Lower lobe of right lung (tissue), 2 donors: ENCODE measurements around the gene ATP6V1C2. TPM values are rescaled to one million over a fixed set of nuclear protein-coding genes. Genes with fewer than 3 reads are reported as not detected.
A peak's percentile ranks its signal among the peaks of the same experiment; 100 is the strongest.

Experiments used
- ATAC-seq, 2 donors: fragments of 200-7000 bp; cut with Tn5 transposase; one replicate each; pipeline ENCODE4 v1.9.1; 2020 to 2022; ENCODE audit warnings: mild to moderate bottlenecking in 2 of 2, moderate library complexity in 2 of 2
- DNase-seq: peaks from one replicate; pipeline ENCODE4 v3.0.0-alpha.2; 2020
- H3K27ac ChIP-seq: fragments of 200-600 bp; one replicate; pipeline ENCODE4 v1.8.0; 2022
- H3K27me3 ChIP-seq: fragments of 200-600 bp; one replicate; pipeline ENCODE4 v1.8.0; 2022; ENCODE audit warnings: low read depth
- H3K36me3 ChIP-seq: fragments of 200-600 bp; one replicate; pipeline ENCODE4 v1.8.0; 2022; ENCODE audit warnings: mild to moderate bottlenecking
- H3K4me1 ChIP-seq: fragments of 200-600 bp; one replicate; pipeline ENCODE4 v1.8.0; 2022
- H3K4me3 ChIP-seq: fragments of 200-600 bp; one replicate; pipeline ENCODE4 v1.8.0; 2022; ENCODE audit warnings: mild to moderate bottlenecking
- H3K9me3 ChIP-seq: fragments of 200-600 bp; one replicate; pipeline ENCODE4 v1.8.0; 2022
- CTCF ChIP-seq: fragments of 200-600 bp; IDR thresholded peaks from one replicate; pipeline ENCODE4 v1.8.0; 2022; ENCODE audit warnings: antibody characterized with exemption, mild to moderate bottlenecking
- intact Hi-C: fragments of 100-400 bp; cut with DNase I; formaldehyde crosslinking; loops from one replicate; pipeline ENCODE4 v1.11.0; 2022
- total RNA-seq: library from RNA; stranded (reverse); fragmentation: NEBNext Ultra II Directional; extraction: Animal tissue kit (Norgen Biotek cat#: 25700); gene quantifications from one replicate; pipeline ENCODE4 v1.2.1, GENCODE V29; 2021
- donor health status: DM: no; HTN: yes; CAD: no; lungs with severe emphysema.

ATP6V1C2 gene
- total RNA-seq, 1 donor from 2014 or later, result 1.7 TPM

- Histone ChIP-seq H3K27me3 (no peaks in the 10 kb centered on the region), H3K36me3 (peaks cover 15% of the 10 kb centered on the region), H3K4me3 (no peak overlapping the region), H3K4me1 (peaks cover 16% of the 10 kb centered on the region), H3K9me3 (no peaks in the 10 kb centered on the region), H3K27ac (no peak overlapping the region)
- no peak for TF ChIP-seq CTCF
- intact Hi-C loops, result no loop called here
- ATAC-seq (peak; percentile 60 to 77), DNase-seq (no peak)
Measured at GRCh38 chr2:10774394-10774793, 53.0 kb downstream of the ATP6V1C2 start.

DNA sequence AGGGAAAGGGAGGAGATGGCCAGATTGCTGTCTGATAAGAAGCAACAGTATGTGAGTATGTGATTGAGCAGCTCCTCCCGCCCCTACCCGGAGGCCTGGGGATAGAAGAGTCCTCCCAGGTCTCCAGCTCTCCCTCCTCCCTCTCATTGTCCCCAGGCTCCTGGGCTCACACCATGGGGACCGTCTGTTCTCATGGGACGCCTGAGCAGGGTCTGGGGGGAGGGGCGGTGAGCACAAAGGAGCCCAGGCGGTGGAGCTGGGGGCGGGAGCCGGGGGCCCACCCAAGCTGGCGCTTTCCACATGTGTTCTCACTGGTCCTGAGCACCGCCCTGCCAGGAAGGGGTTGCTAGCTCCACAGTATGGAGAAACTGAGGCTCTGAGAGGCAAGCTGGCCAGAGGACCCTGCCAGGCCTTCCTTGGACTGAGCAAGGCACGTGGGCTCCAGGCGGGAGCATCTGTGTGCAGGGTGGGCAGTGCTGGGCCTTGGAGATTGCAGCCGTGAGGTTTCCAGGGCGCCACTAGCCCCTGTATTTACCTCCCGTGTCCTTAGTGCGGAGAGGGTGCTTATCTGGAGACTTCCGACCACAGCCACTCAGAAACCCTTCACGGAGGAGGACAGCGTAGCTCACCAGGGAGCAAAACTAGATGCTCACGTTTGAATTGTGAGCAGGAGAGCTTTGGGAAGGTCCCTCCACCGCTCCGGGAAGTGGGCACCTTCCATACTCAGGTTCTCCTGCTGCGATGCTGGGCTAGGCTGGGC is 53.8 kb downstream of the ATP6V1C2 start:
- H3K27me3 ChIP-seq, result no peaks in the 10 kb centered on the region
- H3K9me3 ChIP-seq, result no peaks in the 10 kb centered on the region
- ATAC-seq (peak; percentile 65 to 82), DNase-seq (no peak)
- no peak for TF ChIP-seq CTCF
- intact Hi-C loops, result no loop called here
- H3K4me1 ChIP-seq, result peaks cover 16% of the 10 kb centered on the region
- H3K27ac ChIP-seq, result no peak overlapping the region
- peaks cover 23% of the 10 kb centered on the region for H3K36me3 ChIP-seq
- H3K4me3 ChIP-seq, result no peak overlapping the region

- peaks cover 29% of the 10 kb centered on the region for H3K36me3 ChIP-seq
- peaks cover 16% of the 10 kb centered on the region for H3K4me1 ChIP-seq
- H3K9me3 ChIP-seq, result no peaks in the 10 kb centered on the region
- ATAC-seq (no peak), DNase-seq (no peak)
- no peak overlapping the region for H3K4me3 ChIP-seq
- no peak for TF ChIP-seq CTCF
- H3K27me3 ChIP-seq, result no peaks in the 10 kb centered on the region
- no peak overlapping the region for H3K27ac ChIP-seq
- intact Hi-C loops, result no loop called here
Measured at GRCh38 chr2:10775831-10776230, 54.4 kb downstream of the ATP6V1C2 start.

DNA sequence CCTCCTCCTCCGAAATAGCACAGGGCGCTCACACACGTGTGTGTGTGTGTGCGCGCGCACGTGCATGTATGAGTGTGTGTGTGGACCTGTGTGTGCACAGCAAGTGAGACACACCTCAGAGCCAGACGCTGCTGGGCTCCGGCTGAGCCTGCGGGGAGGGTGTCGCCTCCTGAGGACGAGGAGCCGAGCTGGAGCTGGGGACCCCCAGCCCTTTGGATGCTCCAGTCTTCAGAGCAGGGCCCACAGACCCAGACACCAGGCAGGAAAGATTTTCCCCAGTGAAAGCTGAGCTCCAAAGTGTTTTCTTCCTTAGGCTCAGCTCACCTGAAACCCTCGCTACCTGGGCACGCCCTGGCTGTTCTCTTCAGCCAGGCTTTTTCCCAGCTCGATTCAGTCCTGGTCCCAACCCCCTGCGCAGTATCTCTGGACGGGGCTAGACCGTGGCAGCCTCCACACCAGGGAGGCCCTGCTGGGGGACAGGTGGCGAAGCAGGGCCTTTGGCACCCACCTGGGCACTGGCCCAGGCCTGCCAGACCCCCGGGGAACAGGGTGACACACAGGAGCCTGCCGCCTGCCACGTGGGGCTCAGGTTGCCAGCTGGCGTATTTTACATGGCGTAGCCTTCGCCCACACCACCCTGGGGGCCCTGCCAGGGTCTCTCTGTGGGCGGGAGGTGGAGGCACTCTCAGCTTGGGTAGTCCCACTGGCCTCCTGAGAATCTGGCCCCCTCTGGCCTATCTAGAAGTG is 55.0 kb downstream of the ATP6V1C2 start:
- Histone ChIP-seq H3K9me3 (no peaks in the 10 kb centered on the region), H3K27ac (no peak overlapping the region), H3K4me3 (no peak overlapping the region), H3K36me3 (peaks cover 35% of the 10 kb centered on the region), H3K27me3 (no peaks in the 10 kb centered on the region), H3K4me1 (peaks cover 16% of the 10 kb centered on the region)
- no peak for ATAC-seq
- intact Hi-C loops, result no loop called here
- TF ChIP-seq CTCF, result no peak
- DNase-seq, result no peak

DNA sequence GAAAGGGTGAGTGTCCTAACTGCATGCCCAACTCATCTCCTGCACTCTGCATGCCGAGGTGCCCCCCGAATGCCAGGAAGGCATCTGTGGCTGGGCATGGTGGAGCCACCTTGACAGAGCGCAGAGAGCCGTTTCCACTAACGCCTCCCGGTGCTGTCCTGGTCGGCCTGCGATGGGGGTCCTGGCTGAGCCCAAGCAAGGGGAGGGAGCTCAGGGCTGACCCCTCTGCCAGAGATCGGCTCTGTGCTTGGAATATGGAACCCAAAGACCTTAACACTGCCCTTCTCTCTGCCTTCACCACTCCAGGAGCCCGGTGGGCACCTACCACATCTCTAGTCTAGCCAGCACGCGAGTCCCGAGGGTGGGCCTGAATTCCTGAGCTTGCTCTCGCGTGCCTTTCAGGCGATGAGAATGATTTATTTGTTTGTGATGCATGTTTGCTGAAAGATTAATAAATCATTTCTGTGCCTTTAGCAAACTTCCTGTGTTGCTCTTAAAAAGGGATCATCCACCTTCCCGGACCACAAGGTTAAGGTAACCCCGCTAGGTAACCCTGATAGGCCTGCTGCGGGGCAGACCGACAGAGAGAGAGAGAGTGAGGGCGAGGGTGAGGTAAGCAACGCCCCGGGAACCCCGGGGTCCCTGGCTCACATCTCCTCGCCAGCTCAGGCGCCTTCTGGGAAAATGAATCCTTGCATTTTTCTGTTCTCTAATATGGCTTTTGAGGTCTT is 55.8 kb downstream of the ATP6V1C2 start:
- DNase-seq, result no peak

More for the DNA sequence above, 55.8 kb downstream of the ATP6V1C2 start:
- Histone ChIP-seq H3K4me3 (no peak overlapping the region), H3K36me3 (peaks cover 44% of the 10 kb centered on the region), H3K27ac (no peak overlapping the region), H3K27me3 (no peaks in the 10 kb centered on the region), H3K4me1 (peaks cover 16% of the 10 kb centered on the region), H3K9me3 (no peaks in the 10 kb centered on the region)
- no peak for ATAC-seq
- intact Hi-C loops, result no loop called here
- no peak for TF ChIP-seq CTCF
